ENCODE data around the gene PCLO. TPM values are rescaled to one million over a fixed set of nuclear protein-coding genes. Genes with fewer than 3 reads are reported as not detected.

PCLO gene
- total RNA-seq, 2 donors from 2014 or later = 3.2 to 4.2 TPM

DNA sequence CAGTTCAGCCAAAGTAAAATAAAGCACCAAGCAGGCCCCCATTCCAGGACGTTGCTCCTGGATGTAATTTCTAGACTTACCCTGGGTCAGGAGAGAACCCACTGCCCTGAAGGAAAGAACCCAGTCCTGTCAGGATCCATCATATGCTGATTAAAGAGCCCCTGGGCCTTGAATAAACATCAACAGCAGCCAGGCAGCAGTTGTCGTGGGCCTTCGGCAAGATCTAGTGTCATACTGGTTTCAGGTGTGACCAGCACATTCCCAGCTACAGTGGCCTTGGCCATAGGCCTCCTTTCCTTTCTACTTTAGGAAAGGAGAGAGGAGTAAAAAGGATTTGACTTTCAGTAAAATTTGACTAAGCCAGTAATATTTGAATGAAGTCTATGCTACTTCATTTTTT is 430.0 kb downstream of the PCLO start:
- 95 to 100% methylated on average over 3 of the region's 3 CpGs for WGBS, 2 experiments (ENCODE audit: insufficient coverage in 1 of 2, insufficient read length in 1 of 2)
- H3K36me3 Mint-ChIP-seq (ENCODE audit: low read depth) = no peaks in the 10 kb centered on the region
- no peak for TF ChIP-seq CTCF (conservative IDR thresholded peaks at IDR 0.05)
- no peak overlapping the region for H3K4me3 Mint-ChIP-seq
- H3K9me3 Mint-ChIP-seq = no peaks in the 10 kb centered on the region
- no peak for DNase-seq
- no peak overlapping the region for H3K27ac Mint-ChIP-seq
- no peak overlapping the region for H3K9ac ChIP-seq (ENCODE audit: extremely low read depth, low read length, poor library complexity, severe bottlenecking)
- no peaks in the 10 kb centered on the region for H3K27me3 Mint-ChIP-seq (ENCODE audit: insufficient read depth)
- H3K4me1 ChIP-seq (ENCODE audit: control insufficient read depth, insufficient read depth, low read length) = no peaks in the 10 kb centered on the region
- no peaks in the 10 kb centered on the region for H3K36me3 ChIP-seq (ENCODE audit: control insufficient read depth, insufficient read depth, low read length)
- H3K4me3 ChIP-seq (ENCODE audit: low read length) = no peak overlapping the region
- no peak overlapping the region for H3K27ac ChIP-seq (ENCODE audit: low read depth, low read length)
- H3K4me1 Mint-ChIP-seq = no peaks in the 10 kb centered on the region
- no peaks in the 10 kb centered on the region for H3K27me3 ChIP-seq (ENCODE audit: control insufficient read depth, insufficient read depth, low read length, poor library complexity, severe bottlenecking)
- H3K9me3 ChIP-seq (ENCODE audit: control insufficient read depth, low read length) = no peaks in the 10 kb centered on the region

DNA sequence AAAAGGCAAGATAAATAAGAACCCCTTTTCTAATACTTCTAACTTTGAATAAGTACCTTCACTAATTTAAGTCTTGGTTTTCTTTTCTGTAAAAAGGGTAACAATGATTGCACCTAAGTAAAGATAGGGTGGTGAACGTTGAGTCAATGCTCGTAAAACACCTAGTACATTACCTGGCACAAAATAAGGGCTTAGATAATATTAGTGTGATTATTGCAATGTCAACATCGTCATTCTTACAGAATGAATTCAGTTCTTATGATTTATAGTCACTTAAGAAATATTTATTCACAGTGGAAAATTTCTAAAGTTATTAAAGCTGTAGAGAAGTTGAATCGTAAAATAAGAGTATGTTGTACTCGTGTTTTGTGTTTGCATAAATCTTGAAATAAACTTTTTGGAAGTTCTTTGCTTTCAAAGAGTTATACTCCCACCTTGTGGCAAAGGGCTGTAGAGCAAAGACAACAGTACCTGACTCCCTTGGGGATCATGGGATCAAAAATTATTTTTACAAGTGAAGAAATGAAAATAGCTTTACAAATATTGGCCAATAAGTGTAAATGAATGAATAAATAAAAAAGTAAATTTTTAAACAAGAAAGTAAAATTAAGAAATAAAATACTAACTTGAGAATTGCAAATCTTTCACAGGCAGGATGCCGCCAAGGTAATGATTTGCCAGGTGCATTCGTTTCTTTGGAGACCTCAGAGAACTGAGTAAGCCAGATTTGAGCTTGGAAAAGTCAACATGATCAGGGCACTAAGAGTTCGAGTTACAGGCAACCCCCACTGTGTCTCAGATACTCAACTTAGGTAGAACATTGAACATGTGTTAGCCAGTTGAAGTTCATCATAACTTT is 433.3 kb downstream of the PCLO start:
- no peaks in the 10 kb centered on the region for H3K4me1 ChIP-seq (ENCODE audit: control insufficient read depth, insufficient read depth, low read length)
- H3K4me3 ChIP-seq (ENCODE audit: low read length) = no peak overlapping the region
- no peak overlapping the region for H3K9ac ChIP-seq (ENCODE audit: extremely low read depth, low read length, poor library complexity, severe bottlenecking)
- no peaks in the 10 kb centered on the region for H3K4me1 Mint-ChIP-seq
- H3K9me3 ChIP-seq (ENCODE audit: control insufficient read depth, low read length) = no peaks in the 10 kb centered on the region
- no peaks in the 10 kb centered on the region for H3K27me3 ChIP-seq (ENCODE audit: control insufficient read depth, insufficient read depth, low read length, poor library complexity, severe bottlenecking)
- H3K4me3 Mint-ChIP-seq = no peak overlapping the region
- WGBS, 2 experiments (ENCODE audit: insufficient coverage in 1 of 2, insufficient read length in 1 of 2) = 57 to 59% methylated on average over 5 to 7 of the region's 8 CpGs
- no peak overlapping the region for H3K27ac Mint-ChIP-seq
- H3K27ac ChIP-seq (ENCODE audit: low read depth, low read length) = no peak overlapping the region
- H3K9me3 Mint-ChIP-seq = no peaks in the 10 kb centered on the region
- H3K36me3 Mint-ChIP-seq (ENCODE audit: low read depth) = no peaks in the 10 kb centered on the region
- no peaks in the 10 kb centered on the region for H3K36me3 ChIP-seq (ENCODE audit: control insufficient read depth, insufficient read depth, low read length)
- peak; percentile 99 for TF ChIP-seq CTCF (conservative IDR thresholded peaks at IDR 0.05)
- peak; percentile 54 for DNase-seq
- no peaks in the 10 kb centered on the region for H3K27me3 Mint-ChIP-seq (ENCODE audit: insufficient read depth)

DNA sequence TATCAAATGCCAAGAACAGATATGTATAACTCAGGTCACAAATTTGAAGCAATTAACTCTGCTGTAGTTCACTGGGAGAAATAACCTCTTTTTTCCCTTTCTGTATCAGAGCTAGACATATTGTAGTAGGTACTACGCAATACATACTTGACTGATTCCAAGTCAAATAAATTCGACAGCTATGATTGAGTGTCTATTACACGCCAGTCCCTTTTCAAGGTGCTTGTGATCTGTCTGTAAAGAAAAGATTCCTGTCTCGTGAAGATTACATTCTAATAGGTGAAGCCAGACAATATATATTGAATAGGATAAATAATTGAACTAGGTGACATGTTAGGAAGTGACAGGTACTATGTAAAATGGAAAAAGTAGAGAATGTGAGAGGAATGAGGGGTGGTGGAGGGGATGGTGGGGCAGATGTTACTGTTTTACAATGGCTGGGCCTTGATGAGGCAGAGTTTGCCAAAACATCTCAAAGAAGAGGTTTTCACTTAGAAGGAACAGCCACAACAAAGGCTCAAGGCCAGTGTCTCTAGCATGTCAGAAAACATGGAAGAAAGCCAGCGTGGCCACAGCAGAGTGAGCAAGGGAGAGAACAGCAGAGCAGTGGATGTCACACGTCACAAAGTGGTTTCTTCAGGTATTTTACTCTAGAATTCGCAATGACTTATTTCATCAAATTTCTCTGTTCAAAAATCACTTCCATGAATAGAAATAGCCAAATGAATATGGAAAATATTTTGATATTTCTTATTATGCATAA is 436.5 kb downstream of the PCLO start:
- no peaks in the 10 kb centered on the region for H3K36me3 Mint-ChIP-seq (ENCODE audit: low read depth)
- no peak overlapping the region for H3K27ac Mint-ChIP-seq
- H3K36me3 ChIP-seq (ENCODE audit: control insufficient read depth, insufficient read depth, low read length) = no peaks in the 10 kb centered on the region
- no peaks in the 10 kb centered on the region for H3K9me3 ChIP-seq (ENCODE audit: control insufficient read depth, low read length)
- no peak overlapping the region for H3K9ac ChIP-seq (ENCODE audit: extremely low read depth, low read length, poor library complexity, severe bottlenecking)
- TF ChIP-seq CTCF (conservative IDR thresholded peaks at IDR 0.05) = no peak
- H3K4me1 ChIP-seq (ENCODE audit: control insufficient read depth, insufficient read depth, low read length) = peaks cover 4% of the 10 kb centered on the region
- no peaks in the 10 kb centered on the region for H3K27me3 Mint-ChIP-seq (ENCODE audit: insufficient read depth)
- 90 to 91% methylated on average over 5 to 7 of the region's 7 CpGs for WGBS, 2 experiments (ENCODE audit: insufficient coverage in 1 of 2, insufficient read length in 1 of 2)
- peaks cover 14% of the 10 kb centered on the region for H3K4me1 Mint-ChIP-seq
- no peak overlapping the region for H3K4me3 ChIP-seq (ENCODE audit: low read length)
- no peak overlapping the region for H3K4me3 Mint-ChIP-seq
- no peak for DNase-seq
- H3K9me3 Mint-ChIP-seq = no peaks in the 10 kb centered on the region
- H3K27ac ChIP-seq (ENCODE audit: low read depth, low read length) = no peak overlapping the region
- H3K27me3 ChIP-seq (ENCODE audit: control insufficient read depth, insufficient read depth, low read length, poor library complexity, severe bottlenecking) = no peaks in the 10 kb centered on the region
